COLO668 (cell line): ENCODE data around the gene LMF1.
"Not testable (repeated sequence)": the region's sequence is repeated elsewhere in the genome, so short reads cannot be mapped to it uniquely, and the experiment has no call there.

Experiments
- DNase-seq: peaks from one replicate; lab custom pipeline; 2025; ENCODE audit not compliant: unreplicated experiment; lab: John Stamatoyannopoulos, UW

Gene LMF1

GRCh38 chr16:871562-872345 lies 99.0 kb downstream of the LMF1 start:
- no peak for DNase-seq

DNA sequence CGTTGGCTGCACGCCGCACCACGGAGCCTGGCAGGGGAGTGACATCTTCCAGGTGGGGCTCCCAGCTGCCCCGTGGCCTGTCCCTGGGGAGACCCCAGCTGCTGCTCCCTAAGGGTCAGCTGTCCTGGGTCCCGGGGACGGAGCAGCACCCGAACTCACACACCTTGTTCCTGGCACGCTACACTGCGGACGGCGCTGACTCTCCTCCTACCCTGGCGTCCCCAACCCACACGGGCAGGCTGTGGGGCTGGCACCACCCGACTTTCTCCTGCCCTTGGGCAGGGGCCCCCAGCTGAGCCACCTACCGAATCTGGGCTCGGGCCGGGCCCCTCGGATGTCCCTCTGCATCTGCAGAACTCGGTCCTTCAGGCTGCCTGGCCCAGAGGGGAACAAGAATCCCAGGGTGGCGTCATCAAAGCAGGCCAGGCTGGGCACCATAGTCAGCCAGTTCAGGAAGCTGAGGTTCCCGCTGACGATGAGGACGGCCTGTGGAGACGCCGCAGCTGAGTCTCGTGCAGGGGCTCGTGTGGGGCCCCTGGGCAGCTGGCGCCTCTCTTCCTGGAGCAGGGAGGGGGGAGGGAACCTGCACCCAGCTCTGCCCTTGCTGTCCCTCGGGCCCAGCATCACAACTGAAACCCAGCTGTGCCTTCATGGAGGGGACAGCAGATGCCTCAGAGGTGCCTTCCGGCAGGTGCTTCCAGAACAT lies 99.8 kb downstream of the LMF1 start:
- DNase-seq: no peak

GRCh38 chr16:869823-870641 lies 100.8 kb downstream of the LMF1 start:
- DNase-seq: no peak

- no peak for DNase-seq
These were observed 101.7 kb downstream of the LMF1 start for GRCh38 chr16:868846-869822.

DNA sequence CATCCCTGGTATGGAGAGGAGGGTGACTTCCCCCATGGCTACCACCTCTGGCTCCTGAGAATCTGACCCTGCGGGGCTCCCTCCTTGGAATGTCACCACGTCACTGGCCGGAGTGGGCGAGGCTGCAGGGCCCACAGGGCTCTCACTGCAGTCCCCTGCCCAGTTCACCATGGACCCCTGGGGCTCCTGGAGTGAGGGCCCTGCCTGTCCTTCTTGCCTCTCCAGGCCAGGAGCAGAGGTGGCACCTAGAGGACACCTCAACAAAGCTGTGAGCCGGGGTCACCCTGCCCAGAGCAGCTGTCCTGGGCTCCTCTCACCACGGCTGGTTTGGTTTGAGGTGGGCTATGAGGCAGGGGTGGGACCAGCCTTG lies 102.4 kb downstream of the LMF1 start:
- no peak for DNase-seq

GRCh38 chr16:867421-868385 lies 103.1 kb downstream of the LMF1 start:
- DNase-seq: no peak

DNA sequence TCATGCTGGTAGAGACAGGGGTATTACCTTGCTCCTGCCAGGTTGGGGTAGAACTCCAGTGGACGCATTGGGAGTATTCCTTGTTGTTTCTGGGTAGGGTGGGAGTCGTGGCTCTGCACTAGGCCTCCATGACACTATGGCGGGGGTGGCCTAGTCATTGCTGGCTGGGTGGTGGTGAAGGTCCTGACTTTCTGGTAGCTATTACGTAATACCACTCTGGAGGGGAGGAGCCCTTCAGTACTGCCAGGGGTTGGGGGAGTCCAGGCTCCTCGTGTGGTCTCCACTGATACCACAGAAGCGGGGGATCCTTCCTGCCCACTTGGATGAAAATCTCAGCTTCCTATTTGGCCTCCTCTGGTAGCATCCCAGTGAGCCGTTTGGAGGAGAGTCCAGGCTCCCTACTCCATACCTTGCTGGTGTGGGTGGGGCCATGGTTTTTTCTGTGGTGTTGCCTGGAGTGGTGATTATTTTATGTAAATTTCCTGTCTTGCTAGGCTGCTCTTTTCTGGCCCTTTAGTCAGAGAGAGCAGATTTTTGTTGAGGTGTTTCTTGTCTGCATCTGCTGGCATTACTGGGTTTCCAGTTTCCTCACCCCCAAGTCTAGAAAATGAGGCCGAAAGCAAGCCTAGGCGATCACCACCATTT lies 104.4 kb downstream of the LMF1 start:
- DNase-seq: no peak

- no peak for DNase-seq
These were observed 105.8 kb downstream of the LMF1 start for GRCh38 chr16:865026-865425.

GRCh38 chr16:861446-861845 lies 109.3 kb downstream of the LMF1 start:
- DNase-seq: no peak

DNA sequence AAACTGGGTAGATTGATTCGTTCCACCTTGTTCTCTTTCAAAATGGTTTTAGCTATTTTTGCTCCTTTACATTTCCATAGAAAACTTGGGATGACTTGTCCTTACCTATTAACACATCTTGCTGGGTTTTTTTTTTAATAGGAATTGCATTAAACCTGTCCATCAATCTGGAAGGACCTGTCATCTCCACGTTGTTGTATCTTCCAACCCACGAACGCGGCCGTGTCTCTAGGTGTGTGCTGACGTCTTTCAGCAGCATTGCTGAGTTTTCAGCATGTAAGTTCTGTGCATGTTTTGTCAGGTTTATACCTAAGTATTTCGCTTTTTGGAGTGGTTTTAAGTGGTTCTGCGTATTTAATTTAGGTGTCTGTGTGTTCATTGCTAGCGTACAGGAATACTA lies 109.9 kb downstream of the LMF1 start:
- no peak for DNase-seq

DNA sequence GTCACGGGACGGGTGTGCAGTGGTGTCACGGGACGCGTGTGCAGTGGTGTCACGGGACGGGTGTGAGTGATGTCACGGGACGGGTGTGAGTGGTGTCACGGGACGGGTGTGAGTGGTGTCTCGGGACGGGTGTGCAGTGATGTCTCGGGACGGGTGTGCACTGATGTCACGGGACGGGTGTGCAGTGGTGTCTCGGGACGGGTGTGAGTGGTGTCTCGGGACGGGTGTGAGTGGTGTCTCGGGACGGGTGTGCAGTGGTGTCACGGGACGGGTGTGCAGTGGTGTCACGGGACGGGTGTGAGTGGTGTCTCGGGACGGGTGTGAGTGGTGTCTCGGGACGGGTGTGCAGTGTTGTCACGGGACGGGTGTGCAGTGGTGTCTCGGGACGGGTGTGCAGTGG lies 111.8 kb downstream of the LMF1 start:
- DNase-seq: not testable (repeated sequence)

GRCh38 chr16:858441-858840 lies 112.3 kb downstream of the LMF1 start:
- DNase-seq: not testable (repeated sequence)

- DNase-seq: no peak
These were observed 114.0 kb downstream of the LMF1 start for GRCh38 chr16:856811-857210.

GRCh38 chr16:856101-856500 lies 114.7 kb downstream of the LMF1 start:
- DNase-seq: no peak

- DNase-seq: no peak
These were observed 115.3 kb downstream of the LMF1 start for GRCh38 chr16:855471-855870.

DNA sequence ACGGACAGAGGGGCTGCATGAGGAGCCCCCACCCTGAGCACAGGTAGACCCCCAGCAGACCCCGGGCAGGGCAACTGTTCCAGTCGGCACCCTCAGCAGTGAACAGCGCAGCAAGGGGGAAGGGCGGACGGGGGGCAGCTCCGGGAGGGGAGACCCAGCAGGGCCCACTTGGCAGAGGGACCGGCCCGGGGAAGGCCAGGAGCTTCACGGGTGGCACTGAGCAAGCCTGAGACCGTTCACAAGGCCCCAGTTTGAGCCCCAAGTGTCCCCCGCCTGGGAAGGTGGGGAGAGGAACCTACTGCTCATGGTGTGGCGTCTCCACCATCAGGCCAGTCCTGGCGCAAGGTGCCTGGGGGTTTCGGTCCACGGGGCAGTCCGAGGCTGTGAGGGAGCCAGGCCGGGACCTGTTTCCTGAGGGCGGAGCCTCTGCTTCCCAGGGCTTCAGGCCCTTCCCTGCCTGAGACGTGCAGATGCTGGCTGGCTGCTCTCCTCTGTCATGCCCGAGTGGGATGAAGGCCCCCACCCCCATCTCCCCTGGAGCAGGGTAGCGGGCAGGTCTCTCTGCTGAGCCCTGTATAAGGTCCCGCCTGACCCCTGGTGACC lies 115.9 kb downstream of the LMF1 start:
- DNase-seq: no peak

DNA sequence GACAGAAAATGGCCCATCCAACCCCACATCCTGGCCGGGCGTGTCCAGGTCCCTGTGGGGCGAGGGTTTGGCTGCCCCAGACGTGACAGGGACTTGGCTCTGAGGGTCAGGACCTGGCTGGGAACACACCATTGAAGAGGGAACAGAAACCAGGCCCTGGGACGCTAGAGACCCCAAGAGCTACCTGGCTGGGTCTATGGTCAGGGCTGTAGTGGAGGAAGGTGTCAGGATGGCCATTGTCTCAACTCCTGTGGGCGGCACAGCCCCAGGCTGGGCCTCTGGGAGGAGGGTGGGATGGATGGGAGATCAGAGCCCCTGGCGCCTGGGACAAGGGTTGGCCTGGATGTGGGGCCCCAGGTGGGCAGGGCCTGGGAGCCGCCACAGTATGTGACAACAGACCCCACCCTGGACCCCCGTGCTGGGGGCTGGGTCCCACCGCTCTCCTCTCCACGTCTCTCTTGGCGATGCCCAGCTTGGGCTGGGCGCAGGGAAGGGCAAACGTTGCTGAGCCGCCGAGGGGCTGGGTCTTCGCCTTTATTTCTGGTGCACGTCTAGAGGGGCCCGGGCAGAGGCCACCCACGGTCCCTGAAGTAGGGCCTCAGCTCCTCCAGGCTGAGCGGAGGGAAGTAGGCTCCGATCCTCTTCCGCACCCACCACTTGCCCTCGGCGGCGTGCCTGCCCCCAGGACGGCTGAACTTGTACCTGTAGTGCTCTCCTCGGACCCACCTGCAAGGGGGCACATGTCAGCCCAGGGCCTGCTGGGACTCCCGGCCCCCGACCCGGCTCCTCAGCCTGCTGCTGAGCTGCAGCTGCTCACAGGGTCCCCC lies 116.6 kb downstream of the LMF1 start:
- no peak for DNase-seq

DNA sequence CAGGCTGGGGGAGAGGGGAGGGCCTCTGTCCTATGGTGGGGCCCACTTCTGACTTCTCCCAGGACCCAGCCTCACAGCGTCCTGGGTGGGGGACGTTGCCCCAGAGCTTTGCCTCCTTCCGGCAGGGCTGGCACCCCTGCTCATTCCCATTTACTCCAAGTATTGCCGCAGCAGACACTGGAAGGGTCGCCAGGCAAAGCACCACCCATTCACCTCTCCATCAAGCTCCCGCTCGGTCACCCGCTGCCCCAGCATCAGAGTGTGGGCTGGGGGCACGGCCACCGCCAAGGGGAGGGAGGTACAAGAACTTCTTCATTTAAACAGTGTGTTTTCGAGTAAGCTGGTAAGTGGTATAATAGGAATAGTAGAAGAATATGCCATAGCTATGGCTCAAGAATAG lies 117.5 kb downstream of the LMF1 start:
- DNase-seq: no peak
